Measurements from ENCODE around the gene NLGN4Y.

NLGN4Y gene

GRCh38 chrY:14793104-14793503 is 268.8 kb downstream of the NLGN4Y start:
- TF ChIP-seq CTCF (IDR thresholded peaks at IDR 0.05; ENCODE audit: control insufficient read depth, insufficient read depth, low read depth, low read length, missing control alignments), result no peak

DNA sequence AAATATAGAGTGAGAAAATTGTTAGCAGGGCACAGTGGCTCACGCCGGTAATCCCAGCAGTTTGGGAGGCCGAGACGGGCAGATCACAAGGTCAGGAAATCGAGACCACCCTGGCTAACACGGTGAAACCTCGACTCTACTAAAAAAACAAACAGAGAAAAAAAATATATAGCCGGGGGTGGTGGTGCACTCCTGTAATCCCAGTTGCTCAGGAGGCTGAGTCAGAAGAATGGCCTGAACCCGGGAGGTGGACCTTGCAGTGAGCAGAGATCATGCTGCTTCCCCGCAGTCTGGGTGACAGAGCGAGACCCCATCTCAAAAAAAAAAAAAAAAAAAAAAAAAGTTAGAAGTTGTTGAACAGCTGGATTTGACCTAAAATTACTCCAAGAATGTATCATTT is 269.3 kb downstream of the NLGN4Y start:
- no peak for TF ChIP-seq CTCF (IDR thresholded peaks at IDR 0.05; ENCODE audit: control insufficient read depth, insufficient read depth, low read depth, low read length, missing control alignments)
- no peak overlapping the region for H3K4me3 ChIP-seq (ENCODE audit: control insufficient read depth, low read depth, low read length)
- DNase-seq (ENCODE audit: low read depth), result no peak

More at GRCh38 chrY:14793104-14793503, 268.8 kb downstream of the NLGN4Y start:
- no peak overlapping the region for H3K4me3 ChIP-seq (ENCODE audit: control insufficient read depth, low read depth, low read length)
- no peak for DNase-seq (ENCODE audit: low read depth)

DNA sequence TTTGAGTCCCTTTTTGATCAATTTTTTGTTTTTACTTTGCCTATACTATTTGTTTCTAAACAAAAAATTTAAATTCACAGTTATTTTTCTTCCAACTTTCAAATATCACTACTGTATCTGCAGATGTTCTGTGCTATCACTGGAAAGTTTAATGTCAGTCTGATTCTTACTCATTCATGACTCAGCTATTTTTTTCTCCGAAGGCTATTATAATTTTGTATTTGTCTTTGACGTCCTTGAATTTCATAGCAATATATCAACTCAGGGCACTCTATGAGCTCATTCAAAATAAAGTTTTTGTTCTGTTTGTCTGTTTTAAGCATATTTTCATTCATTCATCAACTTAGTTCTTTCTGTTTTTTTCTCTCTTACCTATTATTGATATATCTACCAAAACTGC is 273.7 kb downstream of the NLGN4Y start:
- no peak for DNase-seq (ENCODE audit: low read depth)
- no peak overlapping the region for H3K4me3 ChIP-seq (ENCODE audit: control insufficient read depth, low read depth, low read length)
- TF ChIP-seq CTCF (IDR thresholded peaks at IDR 0.05; ENCODE audit: control insufficient read depth, insufficient read depth, low read depth, low read length, missing control alignments), result no peak

- no peak overlapping the region for H3K4me3 ChIP-seq (ENCODE audit: control insufficient read depth, low read depth, low read length)
- TF ChIP-seq CTCF (IDR thresholded peaks at IDR 0.05; ENCODE audit: control insufficient read depth, insufficient read depth, low read depth, low read length, missing control alignments), result no peak
- no peak for DNase-seq (ENCODE audit: low read depth)
These were observed 276.8 kb downstream of the NLGN4Y start for GRCh38 chrY:14801096-14801495.

DNA sequence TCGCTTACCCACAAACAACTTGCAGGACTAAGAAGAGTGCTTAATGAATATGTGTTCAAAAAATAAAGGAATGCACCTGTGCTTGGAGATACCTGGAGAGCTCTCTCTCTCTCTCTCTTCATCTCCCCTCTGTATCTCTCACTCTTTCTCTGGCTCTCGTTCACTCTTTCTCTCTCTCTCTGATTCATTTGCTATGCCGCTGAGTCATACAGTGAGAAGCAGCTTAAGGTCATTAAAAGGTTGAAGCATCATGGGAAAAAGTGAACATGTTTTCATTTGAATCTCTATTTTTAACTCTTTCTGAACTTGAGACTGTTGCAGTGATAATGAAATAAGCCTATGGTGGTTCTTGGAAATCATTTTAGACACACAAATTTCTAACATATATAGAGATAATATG is 277.8 kb downstream of the NLGN4Y start:
- no peak for DNase-seq (ENCODE audit: low read depth)
- TF ChIP-seq CTCF (IDR thresholded peaks at IDR 0.05; ENCODE audit: control insufficient read depth, insufficient read depth, low read depth, low read length, missing control alignments), result no peak
- no peak overlapping the region for H3K4me3 ChIP-seq (ENCODE audit: control insufficient read depth, low read depth, low read length)

DNA sequence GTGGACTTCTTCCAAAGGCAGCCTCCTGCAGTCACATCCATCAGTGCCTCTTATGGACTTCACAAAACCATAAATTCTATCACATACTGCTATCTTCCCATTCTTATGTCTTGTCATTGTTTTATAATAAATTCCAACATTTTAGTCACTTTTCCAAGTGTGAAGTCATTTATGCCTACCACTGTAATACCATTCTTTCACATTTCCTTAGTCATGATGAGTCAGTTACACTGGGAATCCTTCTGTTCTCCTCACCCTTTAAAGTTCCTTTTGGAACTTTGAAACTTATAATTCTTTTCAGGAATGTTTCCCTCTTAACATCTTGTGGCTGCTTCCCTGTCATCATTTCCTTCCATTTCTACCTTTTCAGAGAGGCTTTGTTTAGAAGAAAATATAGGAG is 279.7 kb downstream of the NLGN4Y start:
- TF ChIP-seq CTCF (IDR thresholded peaks at IDR 0.05; ENCODE audit: control insufficient read depth, insufficient read depth, low read depth, low read length, missing control alignments), result no peak
- no peak overlapping the region for H3K4me3 ChIP-seq (ENCODE audit: control insufficient read depth, low read depth, low read length)
- DNase-seq (ENCODE audit: low read depth), result no peak

- no peak for TF ChIP-seq CTCF (IDR thresholded peaks at IDR 0.05; ENCODE audit: control insufficient read depth, insufficient read depth, low read depth, low read length, missing control alignments)
- no peak overlapping the region for H3K4me3 ChIP-seq (ENCODE audit: control insufficient read depth, low read depth, low read length)
- no peak for DNase-seq (ENCODE audit: low read depth)
These were observed 294.1 kb downstream of the NLGN4Y start for GRCh38 chrY:14818452-14818851.
